ENCODE results near the gene RWDD3.

The RWDD3 gene

GRCh38 chr1:95287081-95287480, 53.1 kb downstream of the RWDD3 start:
- no peak overlapping the region for H3K4me3 ChIP-seq (ENCODE audit: low read depth in 1 of 2, low read length in 2 of 2)
- no peaks in the 10 kb centered on the region for H3K4me1 ChIP-seq (ENCODE audit: insufficient read depth, low read length)
- no peak overlapping the region for H3K27ac ChIP-seq (ENCODE audit: low read depth, low read length)
- H3K36me3 ChIP-seq (ENCODE audit: insufficient read depth, low read length), result no peaks in the 10 kb centered on the region
- H3K27me3 ChIP-seq (ENCODE audit: control insufficient read depth in 1 of 2, insufficient read depth in 2 of 2, low read length in 2 of 2), result no peaks in the 10 kb centered on the region
- H3K9me3 ChIP-seq (ENCODE audit: low read length), result no peaks in the 10 kb centered on the region
- no peak overlapping the region for H3K9ac ChIP-seq (ENCODE audit: low read length)

GRCh38 chr1:95287825-95288224, 53.8 kb downstream of the RWDD3 start:
- no peak overlapping the region for H3K27ac ChIP-seq (ENCODE audit: low read depth, low read length)
- no peaks in the 10 kb centered on the region for H3K27me3 ChIP-seq (ENCODE audit: control insufficient read depth in 1 of 2, insufficient read depth in 2 of 2, low read length in 2 of 2)
- no peaks in the 10 kb centered on the region for H3K9me3 ChIP-seq (ENCODE audit: low read length)
- H3K4me1 ChIP-seq (ENCODE audit: insufficient read depth, low read length), result no peaks in the 10 kb centered on the region
- no peak overlapping the region for H3K9ac ChIP-seq (ENCODE audit: low read length)
- no peaks in the 10 kb centered on the region for H3K36me3 ChIP-seq (ENCODE audit: insufficient read depth, low read length)
- H3K4me3 ChIP-seq (ENCODE audit: low read depth in 1 of 2, low read length in 2 of 2), result no peak overlapping the region
